H1 (cell line): Measurements from ENCODE around the gene PSORS1C2. TPM values are rescaled to one million over a fixed set of nuclear protein-coding genes. Genes with fewer than 3 reads are reported as not detected.

Experiments used
- ATF2 ChIP-seq: IDR thresholded peaks from 2 replicates; pipeline ENCODE4 v1.6.1; 2012; ENCODE audit warnings: low read length, inconsistent platforms
- CREB1 ChIP-seq: IDR thresholded peaks from 2 replicates; pipeline ENCODE4 v1.6.1; 2012; ENCODE audit warnings: inconsistent platforms
- JUN ChIP-seq: IDR thresholded peaks from 2 replicates; pipeline ENCODE4 v1.6.1; 2011; ENCODE audit warnings: low read depth, mild to moderate bottlenecking, improper control_type of control experiment, low read length
- MAFK ChIP-seq: IDR thresholded peaks from 2 replicates; pipeline ENCODE4 v1.6.1; 2012; ENCODE audit warnings: low read depth, mild to moderate bottlenecking, improper control_type of control experiment, low read length
- NANOG ChIP-seq: IDR thresholded peaks from 2 replicates; pipeline ENCODE4 v1.6.1; 2011; ENCODE audit warnings: low read length, low read depth, mild to moderate bottlenecking, inconsistent platforms; ENCODE audit not compliant: insufficient read depth, poor library complexity, severe bottlenecking
- SP2 ChIP-seq: IDR thresholded peaks from 2 replicates; pipeline ENCODE4 v1.6.1; 2012; ENCODE audit warnings: mild to moderate bottlenecking, low read length, inconsistent platforms
- TAF7 ChIP-seq: optimal IDR thresholded peaks from 2 replicates; pipeline ENCODE3; 2011; ENCODE audit warnings: low read depth, mild to moderate bottlenecking, inconsistent platforms, low read length, moderate library complexity, borderline replicate concordance
- ZNF274 ChIP-seq: IDR thresholded peaks from 2 replicates; pipeline ENCODE4 v1.7.0; 2012; ENCODE audit warnings: low read length, borderline replicate concordance; ENCODE audit errors: extremely low read depth
- polyA plus RNA-seq, 7 experiments: library from polyadenylated mRNA; depleted of rRNA in 3 of 7; stranded (reverse) in 5 of 7; unstranded in 2 of 7; fragments of >200 nt in 5 of 7; fragments of 200-250 nt in 2 of 7; gene quantifications; 1 replicate in 5 of 7; 2 replicates in 1 of 7; 4 replicates in 1 of 7; pipeline versions ENCODE4 v1.2.1 to v1.2.3, GENCODE V29; 2011 to 2013; ENCODE audit warnings: missing spikeins in 2 of 7, mixed read lengths in 2 of 7
- total RNA-seq: library from RNA; stranded (reverse); fragmentation: NEBNext Ultra II Directional; extraction: Animal tissue kit (Norgen Biotek cat#: 25700); gene quantifications from 2 replicates; pipeline ENCODE4 v1.2.1, GENCODE V29; 2021

Gene PSORS1C2
- total and polyA plus RNA-seq, 2 of the 8 experiments (the other 6 are each of a cell fraction or from before 2014, with no cell fraction given) = 0.11 TPM; not detected in 1

DNA sequence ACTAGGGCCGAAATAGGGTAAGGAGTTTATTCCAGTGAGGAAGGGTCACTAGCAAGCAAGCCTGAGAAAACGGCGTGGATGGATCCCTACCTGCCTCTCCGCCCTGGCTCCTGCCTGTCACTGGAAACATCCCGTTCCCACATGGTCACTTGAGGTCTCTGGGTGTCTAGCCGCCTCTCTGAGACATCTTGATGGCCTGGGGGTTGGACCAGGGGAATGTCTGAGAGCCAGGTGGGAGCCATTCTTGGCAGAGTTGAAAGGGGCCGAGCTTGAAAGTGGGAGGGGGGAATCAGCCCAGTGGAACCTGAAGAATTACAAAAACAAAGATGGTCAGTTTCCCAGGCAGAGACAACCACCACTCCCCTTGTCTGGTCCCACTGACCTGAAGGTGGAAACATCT is 17.8 kb upstream of the PSORS1C2 start (continued):
- TF ChIP-seq SP2 = no peak
- no peak for TF ChIP-seq ZNF274
- TF ChIP-seq MAFK = no peak
- no peak for TF ChIP-seq CREB1
- no peak for TF ChIP-seq ATF2
- no peak for TF ChIP-seq NANOG
- no peak for TF ChIP-seq JUN
- no peak for TF ChIP-seq TAF7
